Osteoblast (primary cell): ENCODE data around the gene RGS17. TPM values are rescaled to one million over a fixed set of nuclear protein-coding genes. Genes with fewer than 3 reads are reported as not detected.

Experiments
- DNase-seq: peaks from one replicate; pipeline ENCODE4 v3.0.0; 2011; ENCODE audit warnings: low spot score, mixed read lengths; ENCODE audit not compliant: insufficient read length; ENCODE audit errors: missing footprints
- H2AFZ ChIP-seq: 2 replicates; pipeline ENCODE4 v1.6.0; 2011; ENCODE audit warnings: mild to moderate bottlenecking, low read length
- H3K27ac ChIP-seq: 2 replicates; pipeline ENCODE4 v1.5.1; 2011; ENCODE audit warnings: mild to moderate bottlenecking, low read depth, low read length, moderate library complexity
- H3K27me3 ChIP-seq: 2 replicates; pipeline ENCODE4 v1.6.0; 2012; ENCODE audit warnings: mild to moderate bottlenecking, control low read depth, inconsistent platforms, low read length, moderate library complexity; ENCODE audit not compliant: insufficient read depth
- H3K36me3 ChIP-seq: 2 replicates; pipeline ENCODE4 v1.5.1; 2011; ENCODE audit warnings: mild to moderate bottlenecking, low read length, control low read depth, moderate library complexity; ENCODE audit not compliant: insufficient read depth
- H3K4me1 ChIP-seq: 2 replicates; pipeline ENCODE4 v1.5.1; 2011; ENCODE audit warnings: mild to moderate bottlenecking, low read length, control low read depth, moderate library complexity; ENCODE audit not compliant: insufficient read depth
- H3K4me2 ChIP-seq: 2 replicates; pipeline ENCODE4 v1.6.0; 2011; ENCODE audit warnings: mild to moderate bottlenecking, low read length; ENCODE audit not compliant: insufficient read depth
- H3K4me3 ChIP-seq: fragments of 200-600 bp; sonication (generic); 3 replicates; pipeline ENCODE4 v1.5.1; 2012; ENCODE audit warnings: mild to moderate bottlenecking, low read length, inconsistent platforms; ENCODE audit not compliant: insufficient read depth
- H3K79me2 ChIP-seq: 2 replicates; pipeline ENCODE4 v1.6.0; 2012; ENCODE audit warnings: mild to moderate bottlenecking, low read length, control low read depth, inconsistent platforms; ENCODE audit not compliant: insufficient read depth
- H3K9me3 ChIP-seq: 2 replicates; pipeline ENCODE4 v1.5.1; 2011; ENCODE audit warnings: low read depth, low read length, control low read depth
- H4K20me1 ChIP-seq: 2 replicates; pipeline ENCODE4 v1.6.0; 2012; ENCODE audit warnings: mild to moderate bottlenecking, low read length, control low read depth; ENCODE audit not compliant: insufficient read depth
- CTCF ChIP-seq: IDR thresholded peaks from 2 replicates; pipeline ENCODE4 v1.5.1; 2011; ENCODE audit warnings: mild to moderate bottlenecking, low read depth, low read length, moderate library complexity; ENCODE audit errors: extremely low read depth
- total RNA-seq: library from RNA; depleted of rRNA; stranded (reverse); fragments of >200 nt; gene quantifications from 2 replicates; pipeline ENCODE4 v1.2.3, GENCODE V29; 2012

Gene RGS17
- total RNA-seq, 1 donor = 1.4 TPM

- DNase-seq = no peak
- H3K4me3 ChIP-seq = no peak overlapping the region
- no peaks in the 10 kb centered on the region for H3K36me3 ChIP-seq
- H3K4me1 ChIP-seq = no peaks in the 10 kb centered on the region
- H3K27ac ChIP-seq = no peak overlapping the region
- no peaks in the 10 kb centered on the region for H3K27me3 ChIP-seq
- TF ChIP-seq CTCF = no peak
- H3K9me3 ChIP-seq = no peaks in the 10 kb centered on the region
- no peaks in the 10 kb centered on the region for H4K20me1 ChIP-seq
- no peak overlapping the region for H2AFZ ChIP-seq
- no peaks in the 10 kb centered on the region for H3K79me2 ChIP-seq
- H3K4me2 ChIP-seq = no peak overlapping the region
Observed at GRCh38 chr6:153047386-153047785, 83.7 kb downstream of the RGS17 start.

GRCh38 chr6:153045271-153045670, 85.8 kb downstream of the RGS17 start:
- H3K27me3 ChIP-seq = no peaks in the 10 kb centered on the region
- no peak for DNase-seq
- H3K27ac ChIP-seq = no peak overlapping the region
- no peaks in the 10 kb centered on the region for H3K4me1 ChIP-seq
- H4K20me1 ChIP-seq = no peaks in the 10 kb centered on the region
- H3K4me3 ChIP-seq = no peak overlapping the region
- H3K4me2 ChIP-seq = no peak overlapping the region
- no peaks in the 10 kb centered on the region for H3K79me2 ChIP-seq
- H2AFZ ChIP-seq = no peak overlapping the region
- TF ChIP-seq CTCF = no peak
- no peaks in the 10 kb centered on the region for H3K9me3 ChIP-seq
- H3K36me3 ChIP-seq = no peaks in the 10 kb centered on the region

- Histone ChIP-seq H3K36me3 (no peaks in the 10 kb centered on the region), H4K20me1 (no peaks in the 10 kb centered on the region), H3K4me1 (no peaks in the 10 kb centered on the region), H3K4me3 (no peak overlapping the region), H3K27me3 (no peaks in the 10 kb centered on the region), H3K79me2 (no peaks in the 10 kb centered on the region), H3K27ac (no peak overlapping the region), H3K9me3 (no peaks in the 10 kb centered on the region), H2AFZ (no peak overlapping the region), H3K4me2 (no peak overlapping the region)
- no peak for TF ChIP-seq CTCF
- DNase-seq = no peak
Observed at GRCh38 chr6:153044295-153044694, 86.8 kb downstream of the RGS17 start.

- Histone ChIP-seq H4K20me1 (no peaks in the 10 kb centered on the region), H3K4me1 (peaks cover 2% of the 10 kb centered on the region), H2AFZ (no peak overlapping the region), H3K9me3 (no peaks in the 10 kb centered on the region), H3K79me2 (no peaks in the 10 kb centered on the region), H3K27me3 (no peaks in the 10 kb centered on the region), H3K4me2 (no peak overlapping the region), H3K36me3 (no peaks in the 10 kb centered on the region), H3K4me3 (no peak overlapping the region), H3K27ac (no peak overlapping the region)
- DNase-seq = no peak
- TF ChIP-seq CTCF = no peak
Observed at GRCh38 chr6:153043719-153044118, 87.4 kb downstream of the RGS17 start.
